HepG2 (cell line): Measurements from ENCODE around the gene PLA2G4C. TPM values are rescaled to one million over a fixed set of nuclear protein-coding genes. Genes with fewer than 3 reads are reported as not detected.

Experiments
- CC2D1A ChIP-seq: sonication (generic); formaldehyde crosslinking; IDR thresholded peaks from 2 replicates; pipeline ENCODE4 v1.8.1; 2023; ENCODE audit warnings: mild to moderate bottlenecking, missing genetic modification reagents
- CSRNP2 ChIP-seq: sonication (generic); formaldehyde crosslinking; conservative IDR thresholded peaks from 2 replicates; pipeline ENCODE4 v1.8.0; 2022; ENCODE audit warnings: low read depth, missing genetic modification reagents
- EHMT2 ChIP-seq: fragments of 200-600 bp; sonication (generic); IDR thresholded peaks from 2 replicates; pipeline ENCODE4 v1.7.0; 2017; ENCODE audit warnings: antibody characterized with exemption, low read depth, low read length, borderline replicate concordance
- ONECUT2 ChIP-seq: sonication (generic); formaldehyde crosslinking; IDR thresholded peaks from 2 replicates; pipeline ENCODE4 v1.4.0; 2020; ENCODE audit warnings: missing genetic modification reagents
- PRMT3 ChIP-seq: sonication (generic); formaldehyde crosslinking; IDR thresholded peaks from 2 replicates; pipeline ENCODE4 v1.8.1; 2022; ENCODE audit warnings: low read depth, mild to moderate bottlenecking, moderate library complexity, missing genetic modification reagents, borderline replicate concordance
- RXRB ChIP-seq: IDR thresholded peaks from 2 replicates; pipeline ENCODE4 v1.6.1; 2016; ENCODE audit warnings: borderline replicate concordance, missing genetic modification reagents, missing compliant biosample characterization
- SNAPC2 ChIP-seq: sonication (generic); formaldehyde crosslinking; IDR thresholded peaks from 2 replicates; pipeline ENCODE4 v1.8.1; 2022; ENCODE audit warnings: mild to moderate bottlenecking, missing genetic modification reagents
- ZBTB3 ChIP-seq: sonication (generic); formaldehyde crosslinking; IDR thresholded peaks from 2 replicates; pipeline ENCODE4 v1.4.0; 2020; ENCODE audit warnings: low read depth, mild to moderate bottlenecking, moderate library complexity, missing genetic modification reagents, borderline replicate concordance
- ZBTB43 ChIP-seq: sonication (generic); formaldehyde crosslinking; conservative IDR thresholded peaks from 2 replicates; pipeline ENCODE4 v1.4.0; 2020; ENCODE audit warnings: missing genetic modification reagents
- ZHX1 ChIP-seq: sonication (generic); formaldehyde crosslinking; IDR thresholded peaks from 2 replicates; pipeline ENCODE4 v1.8.1; 2022; ENCODE audit warnings: low read depth, mild to moderate bottlenecking, missing genetic modification reagents
- ZNF205 ChIP-seq: IDR thresholded peaks from 2 replicates; pipeline ENCODE4 v1.6.1; 2018; ENCODE audit warnings: missing biosample characterization, missing genetic modification reagents
- ZNF563 ChIP-seq: sonication (generic); formaldehyde crosslinking; IDR thresholded peaks from 2 replicates; pipeline ENCODE4 v1.8.0; 2022; ENCODE audit warnings: mild to moderate bottlenecking, moderate library complexity, missing genetic modification reagents
- ZNF670 ChIP-seq: sonication (generic); formaldehyde crosslinking; IDR thresholded peaks from 2 replicates; pipeline ENCODE4 v1.8.0; 2022; ENCODE audit warnings: mild to moderate bottlenecking, missing genetic modification reagents, borderline replicate concordance
- ZNF761 ChIP-seq: sonication (generic); formaldehyde crosslinking; conservative IDR thresholded peaks from 2 replicates; pipeline ENCODE4 v1.4.0; 2020; ENCODE audit warnings: mild to moderate bottlenecking, missing genetic modification reagents
- polyA plus RNA-seq, 8 experiments: library from polyadenylated mRNA; depleted of rRNA in 3 of 8; stranded (reverse) in 7 of 8; unstranded in 1 of 8; fragments of >200 nt; fragmentation: Illumina TruSeq in 4 of 8; extraction: Trizol in 4 of 8; gene quantifications; 2 replicates each; pipeline versions ENCODE4 v1.2.1 to v1.2.3, GENCODE V29; 2011 to 2016; ENCODE audit warnings: low read depth in 4 of 8, missing spikeins in 1 of 8, mixed read lengths in 1 of 8; ENCODE audit not compliant: insufficient read depth in 1 of 8
- total RNA-seq, 5 experiments: library from RNA; depleted of rRNA; stranded (reverse); fragments of >200 nt; fragmentation: Illumina TruSeq; extraction: Trizol; gene quantifications; 2 replicates each; pipeline ENCODE4 v1.2.3, GENCODE V29; 2016; ENCODE audit warnings: low read depth in 1 of 5
- TF ChIP-seq, protein P1 (sequence below): sonication (generic); formaldehyde crosslinking; IDR thresholded peaks from 2 replicates; pipeline ENCODE4 v1.4.0; 2020; ENCODE audit warnings: mild to moderate bottlenecking, missing genetic modification reagents

PLA2G4C gene
- total and polyA plus RNA-seq, 2 of the 13 experiments (the other 11 are each of a cell fraction or from before 2014, with no cell fraction given): 1.6 to 1.7 TPM

GRCh38 chr19:48110350-48110966 is at the start of gene PLA2G4C (continued):
- TF ChIP-seq CSRNP2 (CRISPR knock-in tag) (no peak), ZNF761 (CRISPR knock-in tag) (no peak), EHMT2 (no peak), ZBTB43 (CRISPR knock-in tag) (0 out of 2 replicates have a peak, but pooled peaks have one; percentile 19), ZHX1 (CRISPR knock-in tag) (no peak), ZNF205 (CRISPR knock-in tag) (no peak), CC2D1A (CRISPR knock-in tag) (no peak), PRMT3 (no peak), ZBTB3 (CRISPR knock-in tag) (no peak), SNAPC2 (CRISPR knock-in tag) (no peak), ZNF670 (CRISPR knock-in tag) (no peak), ZNF563 (CRISPR knock-in tag) (no peak), RXRB (CRISPR knock-in tag) (0 out of 2 replicates have a peak, but pooled peaks have one; percentile 22), ONECUT2 (CRISPR knock-in tag) (no peak)
- TF ChIP-seq, protein P1, sequence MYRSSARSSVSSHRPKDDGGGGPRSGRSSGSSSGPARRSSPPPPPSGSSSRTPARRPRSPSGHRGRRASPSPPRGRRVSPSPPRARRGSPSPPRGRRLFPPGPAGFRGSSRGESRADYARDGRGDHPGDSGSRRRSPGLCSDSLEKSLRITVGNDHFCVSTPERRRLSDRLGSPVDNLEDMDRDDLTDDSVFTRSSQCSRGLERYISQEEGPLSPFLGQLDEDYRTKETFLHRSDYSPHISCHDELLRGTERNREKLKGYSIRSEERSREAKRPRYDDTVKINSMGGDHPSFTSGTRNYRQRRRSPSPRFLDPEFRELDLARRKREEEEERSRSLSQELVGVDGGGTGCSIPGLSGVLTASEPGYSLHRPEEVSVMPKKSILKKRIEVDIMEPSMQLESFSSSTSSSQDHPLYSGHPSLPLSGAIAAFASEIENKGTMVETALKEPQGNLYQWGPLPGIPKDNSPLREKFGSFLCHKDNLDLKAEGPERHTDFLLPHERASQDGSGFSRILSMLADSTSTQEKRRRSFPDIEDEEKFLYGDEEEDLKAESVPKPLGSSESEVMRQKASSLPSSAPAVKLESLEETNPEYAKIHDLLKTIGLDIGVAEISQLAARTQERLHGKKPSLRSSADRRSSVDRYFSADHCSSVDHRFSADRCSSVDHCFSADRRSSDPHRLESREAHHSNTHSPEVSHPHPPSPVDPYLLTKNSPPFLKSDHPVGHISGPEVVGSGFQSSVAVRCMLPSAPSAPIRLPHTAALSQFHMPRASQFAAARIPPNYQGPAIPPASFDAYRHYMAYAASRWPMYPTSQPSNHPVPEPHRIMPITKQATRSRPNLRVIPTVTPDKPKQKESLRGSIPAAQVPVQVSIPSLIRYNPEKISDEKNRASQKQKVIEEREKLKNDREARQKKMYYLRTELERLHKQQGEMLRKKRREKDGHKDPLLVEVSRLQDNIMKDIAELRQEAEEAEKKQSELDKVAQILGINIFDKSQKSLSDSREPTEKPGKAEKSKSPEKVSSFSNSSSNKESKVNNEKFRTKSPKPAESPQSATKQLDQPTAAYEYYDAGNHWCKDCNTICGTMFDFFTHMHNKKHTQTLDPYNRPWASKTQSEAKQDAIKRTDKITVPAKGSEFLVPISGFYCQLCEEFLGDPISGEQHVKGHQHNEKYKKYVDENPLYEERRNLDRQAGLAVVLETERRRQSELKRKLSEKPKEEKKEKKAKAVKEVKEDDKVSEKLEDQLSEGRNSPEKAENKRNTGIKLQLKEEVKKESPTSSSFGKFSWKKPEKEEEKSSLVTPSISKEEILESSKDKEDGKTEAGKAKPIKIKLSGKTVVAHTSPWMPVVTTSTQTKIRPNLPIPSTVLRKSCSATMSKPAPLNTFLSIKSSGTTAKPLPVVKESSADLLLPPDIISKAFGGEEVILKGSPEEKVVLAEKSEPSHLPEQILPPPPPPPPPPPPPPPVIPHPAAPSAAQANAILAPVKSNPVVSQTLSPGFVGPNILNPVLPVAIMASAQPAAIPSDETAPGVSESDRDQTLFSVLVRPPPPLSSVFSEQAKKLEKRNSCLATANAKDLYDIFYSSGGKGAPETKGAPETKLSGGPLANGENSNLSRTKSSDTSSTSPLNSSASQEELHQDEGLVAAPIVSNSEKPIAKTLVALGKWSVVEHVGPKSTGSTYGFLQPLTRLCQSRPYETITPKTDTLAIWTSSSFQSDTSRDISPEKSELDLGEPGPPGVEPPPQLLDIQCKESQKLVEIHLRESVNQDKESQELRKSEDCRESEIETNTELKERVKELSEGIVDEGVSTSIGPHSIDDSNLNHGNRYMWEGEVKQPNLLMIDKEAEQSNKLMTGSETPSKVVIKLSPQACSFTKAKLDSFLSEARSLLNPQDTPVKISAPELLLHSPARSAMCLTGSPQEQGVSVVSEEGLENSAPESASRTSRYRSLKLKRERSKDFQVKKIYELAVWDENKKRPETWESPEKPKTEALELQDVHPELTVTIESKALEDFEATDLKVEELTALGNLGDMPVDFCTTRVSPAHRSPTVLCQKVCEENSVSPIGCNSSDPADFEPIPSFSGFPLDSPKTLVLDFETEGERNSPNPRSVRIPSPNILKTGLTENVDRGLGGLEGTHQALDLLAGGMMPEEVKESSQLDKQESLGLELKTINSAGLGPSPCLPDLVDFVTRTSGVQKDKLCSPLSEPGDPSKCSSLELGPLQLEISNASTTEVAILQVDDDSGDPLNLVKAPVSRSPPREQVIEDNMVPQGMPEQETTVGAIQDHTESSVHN (CRISPR knock-in tag): no peak
